GM23338 (cell line): ENCODE results near the gene TOPAZ1. TPM values are rescaled to one million over a fixed set of nuclear protein-coding genes. Genes with fewer than 3 reads are reported as not detected.

ENCODE experiments used
- ATAC-seq: fragments of 200-7000 bp; cut with Tn5 transposase; 3 replicates; pipeline ENCODE4 v1.9.1; 2020
- DNase-seq: peaks from one replicate; pipeline ENCODE4 v3.0.0-alpha.2; 2015; ENCODE audit warnings: low spot score
- H2AFZ ChIP-seq: fragments of 200-600 bp; sonication (generic); 2 replicates; pipeline ENCODE4 v1.8.0; 2016; ENCODE audit warnings: antibody characterized with exemption, mild to moderate bottlenecking, moderate library complexity
- H3F3A ChIP-seq: fragments of 200-600 bp; sonication (generic); replicated peaks from 2 replicates; pipeline ENCODE4 v1.8.0; 2017; ENCODE audit warnings: antibody characterized with exemption, mixed run types, low read depth
- H3K27ac ChIP-seq: fragments of 200-600 bp; sonication (generic); 2 replicates; pipeline ENCODE4 v1.6.1; 2016; ENCODE audit warnings: low read depth
- H3K27me3 ChIP-seq: fragments of 200-600 bp; sonication (generic); 2 replicates; pipeline ENCODE4 v1.8.0; 2016; ENCODE audit warnings: mild to moderate bottlenecking, mixed run types, moderate library complexity; ENCODE audit not compliant: insufficient read depth
- H3K36me3 ChIP-seq: fragments of 200-600 bp; sonication (generic); 2 replicates; pipeline ENCODE4 v1.8.0; 2016; ENCODE audit warnings: mild to moderate bottlenecking; ENCODE audit not compliant: insufficient read depth
- H3K4me1 ChIP-seq: fragments of 200-600 bp; sonication (generic); 2 replicates; pipeline ENCODE4 v1.8.0; 2016; ENCODE audit warnings: mild to moderate bottlenecking, moderate library complexity; ENCODE audit not compliant: insufficient read depth
- H3K4me2 ChIP-seq: fragments of 200-600 bp; sonication (generic); 2 replicates; pipeline ENCODE4 v1.7.1; 2017; ENCODE audit warnings: mixed run types
- H3K4me3 ChIP-seq: fragments of 200-600 bp; sonication (generic); 2 replicates; pipeline ENCODE4 v1.6.1; 2016; ENCODE audit warnings: mixed run types
- H3K79me2 ChIP-seq: fragments of 200-600 bp; sonication (generic); replicated peaks from 2 replicates; pipeline ENCODE4 v1.8.0; 2017; ENCODE audit warnings: mild to moderate bottlenecking; ENCODE audit not compliant: insufficient read depth
- H3K9me2 ChIP-seq: fragments of 200-600 bp; sonication (generic); 2 replicates; pipeline ENCODE4 v1.8.0; 2017; ENCODE audit not compliant: insufficient read depth
- H4K20me1 ChIP-seq: fragments of 200-600 bp; sonication (generic); replicated peaks from 2 replicates; pipeline ENCODE4 v1.8.0; 2017; ENCODE audit warnings: mild to moderate bottlenecking; ENCODE audit not compliant: insufficient read depth
- H3K27ac Mint-ChIP-seq: 2 replicates; pipeline ENCODE4 v1.8.0; 2020; ENCODE audit warnings: inconsistent platforms, mild to moderate bottlenecking, moderate library complexity, mixed read lengths
- H3K27me3 Mint-ChIP-seq: 3 replicates; pipeline ENCODE4 v1.8.0; 2022; ENCODE audit warnings: low read depth, mild to moderate bottlenecking, moderate library complexity, mixed read lengths, inconsistent platforms; ENCODE audit not compliant: insufficient read depth, poor library complexity
- H3K36me3 Mint-ChIP-seq: 3 replicates; pipeline ENCODE4 v1.8.0; 2021; ENCODE audit warnings: low read depth, mild to moderate bottlenecking, inconsistent platforms, moderate library complexity, mixed read lengths
- H3K4me1 Mint-ChIP-seq: 3 replicates; pipeline ENCODE4 v1.8.0; 2020; ENCODE audit warnings: mild to moderate bottlenecking, inconsistent platforms, mixed read lengths
- H3K4me3 Mint-ChIP-seq: 3 replicates; pipeline ENCODE4 v1.8.0; 2021; ENCODE audit warnings: moderate library complexity, mild to moderate bottlenecking, inconsistent platforms, mixed read lengths
- H3K9me3 Mint-ChIP-seq: 3 replicates; pipeline ENCODE4 v1.8.0; 2020; ENCODE audit warnings: moderate library complexity, mild to moderate bottlenecking, inconsistent platforms, mixed read lengths
- CREB1 ChIP-seq: fragments of 250-450 bp; sonication (Bioruptor Pico); IDR thresholded peaks from 2 replicates; pipeline ENCODE4 v1.5.0; 2020; ENCODE audit warnings: low read depth, mild to moderate bottlenecking, moderate library complexity
- CTCF ChIP-seq, 2 experiments: fragments of 200-600 bp in 1 of 2; sonication (generic) in 1 of 2; conservative IDR thresholded peaks; 2 replicates each; pipeline versions ENCODE4 v1.5.1 to v1.6.1; 2016 to 2017; ENCODE audit warnings: antibody characterized with exemption in 2 of 2, low read depth in 2 of 2, mild to moderate bottlenecking in 2 of 2, moderate library complexity in 1 of 2
- ETS1 ChIP-seq: IDR thresholded peaks from 2 replicates; pipeline ENCODE4 v1.6.1; 2016; ENCODE audit warnings: antibody characterized with exemption
- EZH2 ChIP-seq: fragments of 200-600 bp; sonication (generic); IDR thresholded peaks from one replicate; pipeline ENCODE4 v1.8.0; 2017; ENCODE audit warnings: antibody characterized with exemption, mild to moderate bottlenecking, low read depth; ENCODE audit not compliant: unreplicated experiment
- EZH2phosphoT487 ChIP-seq: fragments of 200-600 bp; sonication (generic); IDR thresholded peaks from one replicate; pipeline ENCODE4 v1.8.1; 2018; ENCODE audit warnings: antibody characterized with exemption; ENCODE audit not compliant: unreplicated experiment
- JUNB ChIP-seq: IDR thresholded peaks from one replicate; pipeline ENCODE4 v1.6.1; 2016; ENCODE audit warnings: antibody characterized with exemption; ENCODE audit not compliant: unreplicated experiment
- NANOG ChIP-seq: IDR thresholded peaks from 2 replicates; pipeline ENCODE4 v1.6.1; 2016; ENCODE audit warnings: antibody characterized with exemption, borderline replicate concordance
- POLR2AphosphoS5 ChIP-seq: IDR thresholded peaks from 2 replicates; pipeline ENCODE4 v1.6.1; 2016; ENCODE audit warnings: antibody characterized with exemption, low read depth
- REST ChIP-seq: IDR thresholded peaks from one replicate; pipeline ENCODE4 v1.6.1; 2018; ENCODE audit warnings: antibody characterized with exemption; ENCODE audit not compliant: unreplicated experiment
- STAT1 ChIP-seq: IDR thresholded peaks from one replicate; pipeline ENCODE4 v1.6.1; 2016; ENCODE audit warnings: antibody characterized with exemption; ENCODE audit not compliant: unreplicated experiment
- ZNF114 ChIP-seq: fragments of 250-450 bp; sonication (Bioruptor Pico); IDR thresholded peaks from 2 replicates; pipeline ENCODE4 v1.5.0; 2020; ENCODE audit warnings: mild to moderate bottlenecking, moderate library complexity
- ZNF331 ChIP-seq: fragments of 250-450 bp; sonication (Bioruptor Pico); IDR thresholded peaks from 2 replicates; pipeline ENCODE4 v1.5.0; 2020; ENCODE audit warnings: low read depth, mild to moderate bottlenecking, moderate library complexity
- ZNF462 ChIP-seq: fragments of 250-450 bp; sonication (Bioruptor Pico); IDR thresholded peaks from 2 replicates; pipeline ENCODE4 v1.5.0; 2020; ENCODE audit warnings: mild to moderate bottlenecking, moderate library complexity
- polyA plus RNA-seq: library from polyadenylated mRNA; unstranded; fragments of >200 nt; fragmentation: Nextera tagmentation; extraction: Ambion mirVana; gene quantifications from 2 replicates; pipeline ENCODE4 v1.2.1, GENCODE V29; 2016
- total RNA-seq: library from RNA; depleted of rRNA; stranded (reverse); fragments of >200 nt; shearing (Covaris generic); gene quantifications from 2 replicates; pipeline ENCODE4 v1.2.3, GENCODE V29; 2014

Gene TOPAZ1
- total and polyA plus RNA-seq, 2 experiments from 2014 or later: not detected

GRCh38 chr3:44297255-44297654 is 55.6 kb downstream of the TOPAZ1 start (continued):
- TF ChIP-seq ZNF462 (no peak), EZH2phosphoT487 (no peak)

GRCh38 chr3:44301746-44302145 is 60.1 kb downstream of the TOPAZ1 start:
- no peaks in the 10 kb centered on the region for H3K36me3 Mint-ChIP-seq
- Histone ChIP-seq H3K27ac (no peak overlapping the region), H4K20me1 (no peaks in the 10 kb centered on the region), H3F3A (no peaks in the 10 kb centered on the region), H3K36me3 (no peaks in the 10 kb centered on the region), H3K9me2 (no peaks in the 10 kb centered on the region), H3K4me1 (no peaks in the 10 kb centered on the region), H3K27me3 (no peaks in the 10 kb centered on the region), H3K79me2 (no peaks in the 10 kb centered on the region), H3K4me3 (no peak overlapping the region), H3K4me2 (no peak overlapping the region), H2AFZ (no peak overlapping the region)
- H3K9me3 Mint-ChIP-seq: no peaks in the 10 kb centered on the region
- no peak overlapping the region for H3K27ac Mint-ChIP-seq
- no peaks in the 10 kb centered on the region for H3K4me1 Mint-ChIP-seq
- no peak for DNase-seq
- no peak overlapping the region for H3K4me3 Mint-ChIP-seq
- no peaks in the 10 kb centered on the region for H3K27me3 Mint-ChIP-seq
- ATAC-seq: no peak
- no peak for TF ChIP-seq EZH2phosphoT487
- no peak for TF ChIP-seq CREB1
- TF ChIP-seq EZH2: no peak
- TF ChIP-seq NANOG: no peak
- TF ChIP-seq ETS1: no peak
- TF ChIP-seq REST: no peak
- no peak for TF ChIP-seq STAT1
- TF ChIP-seq CTCF (conservative IDR thresholded peaks at IDR 0.05; ENCODE audit: low read depth in 2 of 2): no peak
- no peak for TF ChIP-seq JUNB
- no peak for TF ChIP-seq ZNF114 (CRISPR knock-in tag)
- TF ChIP-seq POLR2AphosphoS5: no peak
- TF ChIP-seq ZNF331 (CRISPR knock-in tag): no peak
